Right kidney (tissue), 1 donor: Measurements from ENCODE around the gene FCER1G.

Experiments used
- DNase-seq: peaks from one replicate; pipeline ENCODE4 v3.0.0-alpha.2; 2016

Gene FCER1G

GRCh38 chr1:161185732-161186311, 29.3 kb upstream of the FCER1G start:
- no peak for DNase-seq

- no peak for DNase-seq
Observed at GRCh38 chr1:161187311-161187710, 27.8 kb upstream of the FCER1G start.

GRCh38 chr1:161188381-161188780, 26.7 kb upstream of the FCER1G start:
- no peak for DNase-seq

GRCh38 chr1:161189036-161189435, 26.1 kb upstream of the FCER1G start:
- DNase-seq, result no peak

- no peak for DNase-seq
Observed at GRCh38 chr1:161190962-161191521, 24.1 kb upstream of the FCER1G start.

GRCh38 chr1:161191971-161192370, 23.1 kb upstream of the FCER1G start:
- DNase-seq, result no peak

GRCh38 chr1:161192476-161193465, 22.3 kb upstream of the FCER1G start:
- peak; percentile 42 for DNase-seq

- no peak for DNase-seq
Observed at GRCh38 chr1:161193561-161194235, 21.4 kb upstream of the FCER1G start.

- DNase-seq, result no peak
Observed at GRCh38 chr1:161195171-161195570, 19.9 kb upstream of the FCER1G start.

GRCh38 chr1:161196111-161196510, 19.0 kb upstream of the FCER1G start:
- DNase-seq, result no peak

GRCh38 chr1:161196521-161197451, 18.3 kb upstream of the FCER1G start:
- DNase-seq, result peak; percentile 42

- no peak for DNase-seq
Observed at GRCh38 chr1:161197560-161198193, 17.4 kb upstream of the FCER1G start.

- peak; percentile 71 for DNase-seq
Observed at GRCh38 chr1:161198194-161198896, 16.8 kb upstream of the FCER1G start.

GRCh38 chr1:161198897-161199431, 16.1 kb upstream of the FCER1G start, which contains the start of gene ADAMTS4:
Gene ADAMTS4, minus strand, starts transcription at chr1:161199054. Its CDS starts 427 bp downstream, at chr1:161198627.
- no peak for DNase-seq

GRCh38 chr1:161199506-161200139, 15.5 kb upstream of the FCER1G start:
- DNase-seq, result no peak

- DNase-seq, result no peak
Observed at GRCh38 chr1:161200421-161200991, 14.6 kb upstream of the FCER1G start.

- no peak for DNase-seq
Observed at GRCh38 chr1:161200992-161201835, 13.9 kb upstream of the FCER1G start.
